ENCODE results near the gene BCDIN3D.

BCDIN3D gene

DNA sequence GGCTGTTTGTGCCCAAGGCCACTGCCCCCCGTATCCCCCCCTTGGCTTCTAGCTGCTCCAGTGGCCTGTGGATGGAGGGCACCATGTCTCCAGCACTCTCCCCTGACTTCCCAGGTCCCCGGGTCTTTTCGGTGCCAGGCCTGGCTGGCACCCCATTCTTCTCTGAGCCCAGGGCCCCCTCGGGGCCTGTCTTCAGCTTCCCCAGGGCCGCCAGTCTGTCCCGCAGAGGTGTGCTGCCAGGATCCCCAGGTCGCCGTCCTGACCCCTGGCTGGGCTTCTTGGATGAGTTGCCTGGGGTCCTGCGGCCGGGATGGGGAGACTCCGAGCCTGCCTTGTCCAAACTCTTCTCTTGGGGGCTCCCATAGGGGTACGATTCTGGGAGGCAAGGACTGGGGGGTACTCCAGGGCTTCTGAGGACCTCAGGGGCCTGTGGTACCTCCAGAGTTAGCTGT lies 47.2 kb downstream of the BCDIN3D start:
- no peak for DNase-seq

DNA sequence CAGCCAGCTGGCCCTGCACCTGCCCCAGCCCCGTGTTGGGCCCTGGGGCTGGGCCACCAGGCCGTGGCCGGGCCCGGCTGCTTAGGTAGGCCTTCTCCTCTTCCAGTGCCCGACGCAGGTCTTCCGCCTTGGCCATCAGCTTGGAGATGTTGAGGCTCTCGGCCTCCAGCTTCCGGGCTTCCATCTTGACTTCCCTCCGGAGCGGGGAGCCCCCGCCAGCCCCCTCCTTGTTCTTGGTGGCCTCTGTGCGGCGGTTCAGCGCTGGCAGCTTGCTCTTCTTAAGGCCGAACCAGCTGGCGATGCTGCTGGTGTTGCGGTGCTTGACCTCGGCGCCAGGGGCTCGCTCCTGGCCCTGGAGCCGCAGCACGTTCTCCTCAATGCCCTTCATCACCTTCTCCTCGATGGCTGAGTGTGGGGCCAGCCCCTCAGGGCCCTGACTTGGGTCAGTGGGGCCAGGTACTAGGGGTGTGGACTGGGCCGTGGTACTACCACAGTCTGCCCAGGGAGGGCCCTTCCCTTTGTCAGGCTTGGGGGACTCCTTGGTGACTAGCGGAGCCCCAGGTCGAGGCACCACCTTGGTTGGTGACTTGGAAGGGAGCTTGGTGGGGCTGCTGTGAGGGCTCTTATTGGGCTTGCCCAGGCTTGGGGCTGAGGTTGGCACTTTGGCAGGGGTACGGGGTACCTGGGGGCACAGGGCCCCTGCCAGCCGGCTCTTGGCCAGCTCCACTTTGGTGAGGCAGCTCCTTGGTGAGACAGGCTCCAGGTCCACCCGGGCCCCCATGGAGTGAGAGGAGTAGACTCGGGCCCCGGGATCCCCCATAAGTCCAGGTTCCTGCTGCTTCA lies 47.9 kb downstream of the BCDIN3D start:
- DNase-seq, result no peak

DNA sequence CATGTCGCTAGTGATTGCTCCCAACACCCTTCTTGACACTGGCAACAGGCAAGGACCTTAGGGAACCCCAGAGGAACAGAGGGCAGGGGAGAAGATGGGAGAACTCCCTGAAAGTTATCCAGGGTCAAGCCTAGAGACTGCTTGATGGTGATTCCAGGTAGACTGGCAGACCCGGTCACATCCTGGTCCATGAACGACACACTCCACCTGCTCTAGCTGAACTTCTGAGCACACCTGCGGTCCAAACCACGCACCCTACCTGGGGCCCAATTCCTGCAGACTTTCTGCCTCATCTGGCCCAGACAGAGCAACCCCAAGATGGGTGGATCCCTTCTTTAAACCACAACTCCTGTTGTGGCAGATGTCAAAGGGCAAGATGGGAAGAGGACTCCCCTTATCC lies 48.9 kb downstream of the BCDIN3D start:
- no peak for DNase-seq

DNA sequence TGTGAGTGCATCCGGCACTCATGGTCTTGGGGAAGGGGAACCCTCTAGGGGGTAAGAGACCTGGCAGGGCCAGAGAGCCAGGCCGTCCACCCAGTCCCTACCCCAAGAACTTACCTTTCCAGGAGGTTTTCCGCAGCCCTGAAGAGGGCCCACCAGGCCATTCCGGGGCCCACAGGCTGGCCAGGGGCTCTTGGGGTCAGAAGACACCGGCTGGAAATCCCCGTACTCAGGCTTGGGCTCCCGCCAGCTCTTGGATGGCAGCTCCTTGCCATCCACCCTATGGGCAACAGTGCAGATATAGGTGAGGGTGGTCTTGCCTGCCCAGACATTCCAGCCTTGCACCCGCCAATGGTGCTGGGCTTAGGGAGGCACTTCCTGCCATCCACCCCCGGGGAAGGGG lies 49.3 kb downstream of the BCDIN3D start:
- no peak for DNase-seq

DNA sequence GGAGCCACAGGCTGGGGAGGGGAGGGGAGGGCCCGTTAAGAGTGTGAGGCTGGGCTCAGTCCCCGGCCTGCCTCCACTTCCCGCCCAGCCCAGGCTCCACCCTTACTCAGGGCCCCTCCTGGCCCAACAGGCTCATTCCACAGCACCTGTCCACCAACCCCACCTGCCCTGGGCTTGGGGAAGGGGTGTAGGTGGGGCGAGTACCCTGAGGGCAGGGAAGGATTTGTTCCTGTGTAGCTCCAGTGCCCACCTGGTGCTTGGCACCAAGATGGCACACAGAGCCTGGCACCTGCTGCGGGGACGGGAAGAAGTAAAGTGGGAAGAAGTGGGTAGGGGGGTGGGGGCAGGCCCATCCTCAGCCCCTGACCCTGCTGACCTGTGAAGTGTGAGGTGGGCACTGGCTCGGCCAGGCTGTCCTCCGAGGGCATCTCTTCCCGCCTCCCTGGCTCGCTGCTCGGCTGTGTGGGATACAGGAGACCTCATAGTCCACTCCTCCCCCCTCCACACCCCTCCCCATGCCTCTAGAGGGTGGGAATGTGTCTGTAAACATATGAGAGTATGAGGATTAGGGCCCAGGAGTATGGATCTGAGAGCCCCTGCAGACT lies 49.8 kb downstream of the BCDIN3D start:
- no peak for DNase-seq

DNA sequence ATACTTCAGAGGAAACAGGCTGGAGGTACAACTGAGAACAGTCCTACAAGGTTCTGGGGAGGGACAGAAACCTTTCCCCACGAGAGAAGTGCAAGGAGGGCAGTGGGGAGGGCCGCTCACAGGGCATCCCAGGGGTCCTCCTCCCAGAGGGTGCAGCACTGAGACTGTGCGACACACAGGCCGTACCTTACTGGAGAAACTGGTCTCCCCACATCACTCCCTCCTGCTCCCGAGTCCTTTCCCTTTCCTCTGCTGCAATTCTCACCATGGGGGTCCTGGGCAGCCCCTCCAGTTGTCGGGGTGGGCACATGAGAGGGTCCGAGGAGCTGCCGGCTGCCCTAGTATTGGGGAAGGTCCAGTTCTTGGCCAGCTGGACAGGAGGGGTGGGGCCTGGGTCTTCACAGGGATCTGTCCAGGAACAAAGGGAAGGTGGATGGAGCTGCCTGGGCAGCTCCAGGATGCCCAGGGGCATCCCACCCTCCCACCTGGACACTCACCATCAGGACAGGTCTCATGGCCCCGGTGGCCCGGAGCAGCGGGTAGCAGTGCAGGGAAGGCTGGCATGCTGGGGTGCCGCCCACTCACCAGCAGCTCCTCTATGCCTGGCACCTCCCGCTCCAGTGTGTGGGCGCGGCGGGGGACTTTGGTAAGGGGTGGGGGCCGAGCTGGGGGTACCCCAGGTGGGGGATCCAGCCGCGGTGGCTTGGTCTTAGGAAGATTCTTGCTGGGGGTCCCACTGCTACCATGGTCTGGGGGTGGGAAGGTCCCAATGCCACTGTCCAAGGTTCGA lies 50.5 kb downstream of the BCDIN3D start:
- DNase-seq, result no peak

DNA sequence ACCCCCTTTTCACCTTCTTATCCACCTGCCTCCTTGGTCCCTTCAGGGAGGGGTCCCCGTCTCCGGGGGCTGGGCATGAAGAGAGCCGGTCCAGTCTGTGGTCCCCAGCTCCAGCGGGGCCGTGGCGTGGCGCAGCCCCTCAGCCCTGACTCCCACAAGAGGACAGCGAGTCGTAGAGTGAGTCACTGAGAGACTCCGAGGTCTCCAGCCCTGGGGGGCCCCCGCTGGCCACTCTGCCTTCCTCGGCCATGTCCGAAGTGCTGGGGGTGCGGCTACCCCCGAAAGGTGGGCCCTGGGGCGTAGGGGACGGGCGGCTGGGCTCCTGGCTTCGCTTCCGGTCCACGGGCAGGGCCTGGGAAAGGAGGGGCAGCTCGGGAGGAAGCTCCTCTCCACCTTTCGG lies 51.2 kb downstream of the BCDIN3D start:
- no peak for DNase-seq

DNA sequence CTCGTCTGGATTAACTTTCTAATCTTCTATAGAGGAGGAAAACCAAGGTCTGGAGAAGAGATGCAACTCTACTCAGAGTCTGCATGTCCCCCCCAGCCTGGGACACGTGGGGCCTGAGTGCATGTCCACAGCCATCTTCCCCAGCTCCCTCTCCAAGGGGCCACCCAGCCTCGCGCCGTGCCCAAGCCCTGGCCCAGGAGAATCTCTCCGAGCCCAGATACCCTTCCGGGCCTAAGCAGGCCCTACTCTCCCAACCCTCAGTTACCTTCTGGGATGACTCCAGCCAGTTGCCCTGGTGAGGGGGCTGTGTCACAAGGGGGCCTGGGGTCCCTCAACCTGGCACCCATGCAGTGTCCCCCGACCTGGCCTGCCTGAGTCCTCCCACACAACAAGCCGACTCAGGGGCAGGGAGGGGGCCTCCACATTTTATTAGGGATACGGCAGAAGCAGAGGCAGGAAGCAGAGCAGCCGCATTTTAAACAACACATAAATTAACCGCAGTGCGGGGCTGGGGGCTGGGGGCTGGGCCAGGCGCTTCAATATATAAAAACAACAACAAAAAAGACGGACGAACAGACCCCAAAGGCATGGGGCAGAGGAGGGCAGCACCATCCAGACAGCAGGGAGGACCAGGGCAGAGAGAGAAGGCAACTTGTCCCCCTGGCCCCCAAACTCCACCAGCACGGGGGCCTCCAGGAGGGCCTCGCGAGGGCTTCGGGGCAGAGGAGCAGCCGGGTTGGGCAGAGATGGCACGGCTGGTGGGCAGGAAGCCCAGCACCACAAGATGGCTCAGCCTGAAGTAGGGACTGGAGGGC lies 52.0 kb downstream of the BCDIN3D start:
- no peak for DNase-seq

DNA sequence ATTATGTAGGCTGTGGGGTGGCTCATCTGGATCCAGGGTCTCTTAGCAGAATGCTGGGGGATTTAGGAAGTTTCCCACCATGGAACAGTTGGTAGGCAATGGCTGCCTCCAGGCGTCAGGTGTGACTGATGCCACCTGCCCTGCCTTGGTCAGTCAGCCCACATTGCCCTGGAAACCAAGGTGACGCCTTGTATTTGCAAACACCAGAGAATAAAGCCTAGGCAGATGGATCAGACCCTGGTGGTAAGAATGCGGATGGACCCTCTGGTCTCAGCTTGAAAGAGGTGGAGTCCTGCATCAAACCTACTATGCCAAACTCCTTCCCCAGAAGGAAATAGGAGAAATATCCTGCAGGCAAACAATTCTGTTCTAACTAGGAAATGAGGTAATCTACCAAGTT lies 52.9 kb downstream of the BCDIN3D start:
- no peak for DNase-seq

DNA sequence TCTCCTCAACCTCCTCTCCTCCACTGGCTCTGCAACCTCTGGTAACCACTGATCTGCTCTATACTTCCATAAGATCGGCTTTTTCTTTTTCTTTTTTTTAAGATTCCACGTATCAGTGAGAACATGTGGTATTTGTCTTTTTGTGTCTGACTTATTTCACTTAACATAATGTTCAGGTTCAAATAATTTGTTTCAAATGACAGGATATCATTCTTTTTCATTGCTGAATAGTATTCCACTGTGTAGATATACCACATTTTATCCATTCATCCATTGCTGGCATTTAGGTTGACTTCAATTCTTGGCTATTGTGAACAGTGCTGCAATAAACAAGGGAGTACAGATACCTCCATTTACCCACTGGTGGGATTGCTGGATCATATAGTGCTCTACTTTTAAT lies 55.2 kb downstream of the BCDIN3D start:
- DNase-seq, result no peak
